KOPT-K1 (cell line): ENCODE measurements around the gene IQCK.

ENCODE experiments used
- H3K27ac ChIP-seq: fragments of 200-600 bp; sonication (generic); 2 replicates; pipeline ENCODE4 v1.5.1; 2016; ENCODE audit warnings: antibody characterized with exemption, mild to moderate bottlenecking, low read depth, low read length; ENCODE audit not compliant: poor library complexity, severe bottlenecking
- H3K36me3 ChIP-seq: fragments of 200-600 bp; sonication (generic); 2 replicates; pipeline ENCODE4 v1.5.1; 2017; ENCODE audit warnings: antibody characterized with exemption, mild to moderate bottlenecking, low read length, moderate library complexity; ENCODE audit not compliant: insufficient read depth
- H3K9me3 ChIP-seq: fragments of 200-600 bp; sonication (generic); 2 replicates; pipeline ENCODE4 v1.5.1; 2017; ENCODE audit warnings: antibody characterized with exemption, low read length, mild to moderate bottlenecking; ENCODE audit not compliant: insufficient read depth, poor library complexity, severe bottlenecking

The IQCK gene

DNA sequence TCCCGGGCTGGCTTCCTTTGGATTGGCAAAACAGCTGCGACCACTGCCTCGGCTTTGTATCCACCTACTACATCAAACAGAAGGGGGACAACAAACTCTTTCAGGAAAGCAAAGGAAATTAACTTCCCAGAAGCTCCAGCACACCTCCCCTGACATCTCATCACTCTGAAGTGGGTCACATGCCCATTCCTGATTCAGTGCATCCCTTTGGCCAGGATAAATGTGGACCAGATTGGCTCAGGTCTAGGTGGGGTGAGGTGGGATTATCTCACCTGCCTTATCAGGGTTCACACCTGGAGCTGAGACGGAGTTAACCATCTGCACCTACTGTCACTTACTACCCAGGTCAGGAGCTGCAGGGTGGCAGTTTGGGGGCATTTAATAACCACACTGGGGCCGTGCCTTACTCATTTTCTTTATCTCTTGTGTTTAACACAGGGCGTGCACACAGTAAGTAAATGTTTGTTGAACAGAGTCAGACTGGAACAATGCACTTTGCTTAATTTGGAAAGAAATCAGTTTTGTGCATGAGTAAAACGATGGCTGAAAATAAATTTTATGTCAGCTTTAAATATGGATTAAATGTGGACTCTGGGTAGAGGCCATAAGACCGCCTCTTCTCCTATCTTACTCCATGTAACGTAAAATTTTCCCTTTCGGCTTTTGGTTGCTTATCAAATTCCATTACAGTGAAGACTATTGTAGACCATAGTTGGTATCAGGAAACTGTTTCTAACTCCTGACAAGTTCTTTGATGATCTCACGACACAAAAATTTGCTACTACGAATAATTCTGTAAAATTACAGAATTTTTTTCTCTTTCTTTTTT lies 36.0 kb downstream of the IQCK start:
- Histone ChIP-seq H3K9me3 (no peaks in the 10 kb centered on the region), H3K36me3 (no peaks in the 10 kb centered on the region), H3K27ac (no peak overlapping the region)

DNA sequence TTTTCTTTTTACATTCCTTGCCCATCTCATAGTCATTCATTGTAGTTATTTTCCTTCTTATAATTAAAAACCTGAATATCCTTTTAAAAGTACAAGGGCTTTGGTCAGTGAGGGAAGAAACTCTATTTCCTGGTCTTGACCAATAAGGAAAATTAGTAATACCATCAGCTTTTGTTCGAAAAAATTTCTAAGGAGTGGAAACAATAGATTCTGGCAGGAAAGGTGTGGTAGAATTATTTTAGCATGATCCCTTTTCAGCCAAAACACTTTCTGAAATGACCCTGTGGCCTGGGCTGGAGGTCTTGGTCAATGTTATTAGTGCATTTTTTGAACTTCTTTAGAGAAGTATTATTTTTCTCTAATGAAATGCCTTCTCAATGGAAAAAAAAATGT lies 36.6 kb downstream of the IQCK start:
- Histone ChIP-seq H3K36me3 (no peaks in the 10 kb centered on the region), H3K27ac (no peak overlapping the region), H3K9me3 (no peaks in the 10 kb centered on the region)

DNA sequence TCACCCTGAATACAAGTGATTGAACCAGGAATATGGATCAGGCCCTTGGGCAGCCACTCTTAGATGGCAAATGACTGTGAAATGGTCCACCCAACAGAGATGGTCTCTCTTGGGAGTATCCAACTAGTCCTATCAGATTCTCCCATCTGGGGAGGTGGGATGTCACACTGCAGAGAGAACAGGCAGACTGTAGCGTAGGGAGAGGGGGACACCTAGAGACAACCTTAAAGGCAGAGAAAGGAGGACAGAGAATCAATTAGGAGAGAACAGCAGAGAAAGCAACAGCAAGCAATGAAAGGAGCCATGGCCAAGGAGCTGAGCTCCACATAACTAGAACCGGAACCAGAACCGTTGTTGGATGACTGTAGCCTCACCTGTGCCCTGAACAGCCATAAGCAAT lies 37.2 kb downstream of the IQCK start:
- H3K27ac ChIP-seq, result no peak overlapping the region

DNA sequence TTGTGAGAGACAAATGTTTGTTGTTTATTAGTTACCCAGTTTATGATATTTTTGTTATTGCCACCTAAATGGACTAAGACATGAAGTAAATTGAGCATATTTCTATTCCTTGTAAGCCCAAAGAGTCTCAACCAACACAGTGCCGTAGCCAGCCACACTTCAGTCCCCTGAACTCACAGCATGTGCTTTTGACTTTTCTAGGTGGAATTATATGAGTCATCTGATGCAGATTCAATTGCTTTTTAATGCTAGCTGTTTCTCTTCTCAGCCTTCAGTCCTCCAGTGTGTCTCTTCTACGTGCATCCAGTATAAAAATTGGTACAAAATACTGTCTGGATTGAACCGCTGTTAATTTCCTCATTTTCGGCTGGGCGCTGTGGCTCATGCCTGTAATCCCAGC lies 39.0 kb downstream of the IQCK start:
- H3K36me3 ChIP-seq, result no peaks in the 10 kb centered on the region
- H3K27ac ChIP-seq, result no peak overlapping the region
- no peaks in the 10 kb centered on the region for H3K9me3 ChIP-seq

More for the DNA sequence above, 37.2 kb downstream of the IQCK start:
- no peaks in the 10 kb centered on the region for H3K9me3 ChIP-seq
- no peaks in the 10 kb centered on the region for H3K36me3 ChIP-seq

- Histone ChIP-seq H3K9me3 (no peaks in the 10 kb centered on the region), H3K36me3 (no peaks in the 10 kb centered on the region), H3K27ac (no peak overlapping the region)
Measured at GRCh38 chr16:19757762-19758595, 39.9 kb downstream of the IQCK start.

DNA sequence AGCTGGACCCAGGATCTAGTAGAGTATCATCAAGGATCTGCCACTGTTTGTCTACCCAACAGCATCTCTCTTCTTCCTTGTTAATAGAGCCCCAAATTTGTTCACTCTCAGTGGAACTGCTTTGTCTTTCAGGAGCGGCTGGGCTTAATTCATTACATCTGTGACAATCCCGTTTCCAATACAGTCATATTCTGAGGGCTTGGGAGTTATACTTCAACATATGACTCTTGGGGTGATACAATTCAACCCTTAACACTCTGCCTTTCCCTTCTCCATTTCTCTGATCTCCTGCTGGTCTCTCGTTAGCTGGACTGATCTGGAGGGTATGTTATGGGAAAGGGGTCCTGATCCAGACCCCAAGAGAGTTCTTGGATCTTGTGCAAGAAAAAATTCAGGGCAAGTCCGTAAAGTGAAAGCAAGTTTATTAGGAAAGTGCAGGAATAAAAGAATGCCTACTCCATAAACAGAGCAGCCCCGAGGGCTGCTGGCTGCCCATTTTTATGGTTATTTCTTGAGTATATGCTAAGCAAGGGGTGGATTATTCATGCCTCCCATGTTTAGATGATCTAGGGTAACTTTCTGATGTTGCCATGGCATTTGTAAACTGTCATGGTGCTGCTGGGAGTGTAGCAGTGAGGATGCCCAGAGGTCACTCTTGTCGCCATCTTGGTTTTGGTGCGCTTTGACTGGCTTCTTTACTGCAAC lies 42.4 kb downstream of the IQCK start:
- no peaks in the 10 kb centered on the region for H3K9me3 ChIP-seq
- H3K36me3 ChIP-seq, result no peaks in the 10 kb centered on the region
- no peak overlapping the region for H3K27ac ChIP-seq

GRCh38 chr16:19765860-19766553 lies 47.9 kb downstream of the IQCK start:
- Histone ChIP-seq H3K27ac (no peak overlapping the region), H3K36me3 (no peaks in the 10 kb centered on the region), H3K9me3 (no peaks in the 10 kb centered on the region)

GRCh38 chr16:19766554-19766884 lies 48.4 kb downstream of the IQCK start:
- no peak overlapping the region for H3K27ac ChIP-seq
- H3K36me3 ChIP-seq, result no peaks in the 10 kb centered on the region
- no peaks in the 10 kb centered on the region for H3K9me3 ChIP-seq

DNA sequence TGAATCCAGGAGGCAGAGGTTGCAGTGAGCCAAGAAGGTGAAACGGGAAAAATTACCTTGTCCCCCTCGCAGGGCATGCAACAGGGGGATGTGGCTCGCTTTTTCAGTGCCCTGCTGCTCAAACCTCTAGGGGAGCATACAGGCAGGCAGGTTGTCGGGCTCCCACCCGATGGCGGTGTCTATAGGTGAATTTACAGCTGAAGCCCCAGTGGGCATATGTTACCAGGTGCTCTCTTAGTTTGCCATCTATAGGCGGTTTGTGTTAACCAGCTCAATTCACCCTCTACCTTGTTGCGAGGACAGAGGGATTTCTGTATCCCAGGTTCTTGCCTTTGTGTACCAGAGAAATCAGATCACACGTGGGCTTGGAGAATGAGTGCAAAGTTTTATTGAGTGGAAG lies 48.9 kb downstream of the IQCK start:
- no peak overlapping the region for H3K27ac ChIP-seq
- H3K9me3 ChIP-seq, result no peaks in the 10 kb centered on the region
- H3K36me3 ChIP-seq, result no peaks in the 10 kb centered on the region

- Histone ChIP-seq H3K27ac (no peak overlapping the region), H3K9me3 (no peaks in the 10 kb centered on the region), H3K36me3 (no peaks in the 10 kb centered on the region)
Measured at GRCh38 chr16:19767497-19767896, 49.4 kb downstream of the IQCK start.

GRCh38 chr16:19769239-19769638 lies 51.2 kb downstream of the IQCK start:
- H3K9me3 ChIP-seq, result no peaks in the 10 kb centered on the region
- no peaks in the 10 kb centered on the region for H3K36me3 ChIP-seq
- no peak overlapping the region for H3K27ac ChIP-seq

- Histone ChIP-seq H3K9me3 (no peaks in the 10 kb centered on the region), H3K36me3 (no peaks in the 10 kb centered on the region), H3K27ac (no peak overlapping the region)
Measured at GRCh38 chr16:19771040-19771439, 53.0 kb downstream of the IQCK start.

GRCh38 chr16:19771796-19772195 lies 53.7 kb downstream of the IQCK start:
- no peaks in the 10 kb centered on the region for H3K36me3 ChIP-seq
- H3K9me3 ChIP-seq, result no peaks in the 10 kb centered on the region
- no peak overlapping the region for H3K27ac ChIP-seq

DNA sequence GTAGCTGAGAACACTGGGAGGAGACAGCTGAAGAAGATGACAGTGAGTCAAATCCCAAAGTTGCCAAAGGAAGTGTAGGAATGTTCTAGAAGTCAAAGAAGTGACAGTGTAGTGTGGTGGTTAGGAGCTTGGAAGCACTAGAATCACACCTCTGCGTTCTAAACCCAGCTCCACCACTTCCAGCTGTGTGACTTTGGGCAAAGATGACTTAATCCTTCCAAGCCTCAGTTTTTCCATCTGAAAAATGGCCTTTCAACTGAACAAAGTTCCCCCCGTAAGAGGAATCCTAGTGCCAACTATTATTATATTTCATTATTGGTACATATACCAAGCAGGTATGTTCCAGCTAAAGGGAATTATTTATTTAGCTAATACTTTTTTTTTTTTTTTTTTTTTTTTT lies 56.0 kb downstream of the IQCK start:
- Histone ChIP-seq H3K27ac (no peak overlapping the region), H3K36me3 (no peaks in the 10 kb centered on the region), H3K9me3 (no peaks in the 10 kb centered on the region)

- H3K9me3 ChIP-seq, result no peaks in the 10 kb centered on the region
- no peak overlapping the region for H3K27ac ChIP-seq
- no peaks in the 10 kb centered on the region for H3K36me3 ChIP-seq
Measured at GRCh38 chr16:19776147-19776546, 58.1 kb downstream of the IQCK start.
